Fibroblast of lung (primary cell): ENCODE data around the gene WRAP73. TPM values are rescaled to one million over a fixed set of nuclear protein-coding genes. Genes with fewer than 3 reads are reported as not detected.

Experiments
- DNase-seq, 2 donors: peaks; one replicate each; pipeline versions ENCODE4 v3.0.0 to v3.0.0-alpha.2; 2010; ENCODE audit warnings: low read depth in 2 of 2
- H2AFZ ChIP-seq: 2 replicates; pipeline ENCODE4 v1.5.1; 2012; ENCODE audit warnings: low read length, control low read depth, inconsistent platforms
- H3K27ac ChIP-seq: 2 replicates; pipeline ENCODE4 v1.5.1; 2011; ENCODE audit warnings: low read length, control low read depth; ENCODE audit not compliant: insufficient read depth
- H3K27me3 ChIP-seq: 2 replicates; pipeline ENCODE4 v1.5.1; 2011; ENCODE audit warnings: mild to moderate bottlenecking, low read length; ENCODE audit not compliant: control insufficient read depth, insufficient read depth
- H3K36me3 ChIP-seq: 2 replicates; pipeline ENCODE4 v1.5.1; 2011; ENCODE audit warnings: low read length; ENCODE audit not compliant: control insufficient read depth, insufficient read depth
- H3K4me1 ChIP-seq: 2 replicates; pipeline ENCODE4 v1.5.1; 2011; ENCODE audit warnings: low read length; ENCODE audit not compliant: control insufficient read depth, insufficient read depth; ENCODE audit errors: extremely low read depth
- H3K4me2 ChIP-seq: 2 replicates; pipeline ENCODE4 v1.5.1; 2011; ENCODE audit warnings: low read length, control low read depth; ENCODE audit not compliant: insufficient read depth; ENCODE audit errors: extremely low read depth
- H3K4me3 ChIP-seq, 4 experiments: fragments of 200-600 bp in 1 of 4; sonication (generic) in 1 of 4; replicated peaks in 1 of 4; 2 replicates each; pipeline ENCODE4 v1.5.1; 2011 to 2016; ENCODE audit warnings: low read length in 4 of 4, low read depth in 3 of 4, mild to moderate bottlenecking in 3 of 4, control low read depth in 2 of 4, inconsistent platforms in 1 of 4, mixed read lengths in 1 of 4; ENCODE audit not compliant: insufficient read depth in 1 of 4; ENCODE audit errors: control extremely low read depth in 1 of 4
- H3K79me2 ChIP-seq: 2 replicates; pipeline ENCODE4 v1.5.1; 2012; ENCODE audit warnings: mild to moderate bottlenecking, low read length, inconsistent platforms; ENCODE audit not compliant: control insufficient read depth, insufficient read depth
- H3K9ac ChIP-seq: 2 replicates; pipeline ENCODE4 v1.5.1; 2011; ENCODE audit warnings: mild to moderate bottlenecking, low read length, control low read depth; ENCODE audit not compliant: insufficient read depth
- H3K9me3 ChIP-seq: 2 replicates; pipeline ENCODE4 v1.5.1; 2012; ENCODE audit warnings: low read depth, low read length; ENCODE audit not compliant: control insufficient read depth, insufficient read depth
- H4K20me1 ChIP-seq: 2 replicates; pipeline ENCODE4 v1.5.1; 2011; ENCODE audit warnings: low read length; ENCODE audit not compliant: control insufficient read depth, insufficient read depth; ENCODE audit errors: extremely low read depth
- CTCF ChIP-seq, 2 donors: IDR thresholded peaks in 1 of 2; conservative IDR thresholded peaks in 1 of 2; 1 replicate in 1 of 2; 2 replicates in 1 of 2; pipeline ENCODE4 v1.5.1; 2011 to 2012; ENCODE audit warnings: low read length in 2 of 2, control low read depth in 1 of 2, inconsistent platforms in 1 of 2, low read depth in 1 of 2, mild to moderate bottlenecking in 1 of 2
- EZH2 ChIP-seq: IDR thresholded peaks from 2 replicates; pipeline ENCODE4 v1.5.1; 2012; ENCODE audit warnings: low read length, control low read depth, mild to moderate bottlenecking; ENCODE audit errors: missing control alignments
- polyA plus RNA-seq, 2 donors: library from polyadenylated mRNA; depleted of rRNA in 1 of 2; stranded (reverse) in 1 of 2; unstranded in 1 of 2; fragments of >200 nt; gene quantifications; 2 replicates each; pipeline ENCODE4 v1.2.1, GENCODE V29; 2011 to 2012; ENCODE audit warnings: missing spikeins in 1 of 2
- total RNA-seq: library from RNA; depleted of rRNA; stranded (reverse); fragments of >200 nt; gene quantifications from 2 replicates; pipeline ENCODE4 v1.2.1, GENCODE V29; 2014

WRAP73 gene
- total and polyA plus RNA-seq, 2 donors (not counting 1 experiment from before 2014, with no cell fraction given) = 12.0 to 15.0 TPM

- Histone ChIP-seq H3K27me3 (no peaks in the 10 kb centered on the region), H3K27ac (no peak overlapping the region), H4K20me1 (no peaks in the 10 kb centered on the region), H2AFZ (no peak overlapping the region), H3K79me2 (no peaks in the 10 kb centered on the region), H3K4me1 (no peaks in the 10 kb centered on the region), H3K4me2 (no peak overlapping the region), H3K9ac (no peak overlapping the region), H3K9me3 (no peaks in the 10 kb centered on the region), H3K36me3 (peaks cover 20% of the 10 kb centered on the region), H3K4me3 (no peak overlapping the region)
- TF ChIP-seq EZH2 = no peak
- TF ChIP-seq CTCF (conservative IDR thresholded peaks at IDR 0.05 in 1 of 2, IDR thresholded peaks at IDR 0.05 in 1 of 2; ENCODE audit: low read depth in 1 of 2, low read length in 2 of 2) = no peak
- DNase-seq = no peak
Observed at GRCh38 chr1:3631320-3632260, 18.3 kb downstream of the WRAP73 start.

- Histone ChIP-seq H3K36me3 (peaks cover 17% of the 10 kb centered on the region), H3K9ac (no peak overlapping the region)
Observed at GRCh38 chr1:3630914-3631313, 19.0 kb downstream of the WRAP73 start.

More at GRCh38 chr1:3630914-3631313, 19.0 kb downstream of the WRAP73 start:
- H3K9me3 ChIP-seq = no peaks in the 10 kb centered on the region
- no peak overlapping the region for H2AFZ ChIP-seq
- DNase-seq = no peak
- H3K79me2 ChIP-seq = no peaks in the 10 kb centered on the region
- H4K20me1 ChIP-seq = no peaks in the 10 kb centered on the region
- H3K4me2 ChIP-seq = no peak overlapping the region
- H3K27ac ChIP-seq = no peak overlapping the region
- no peak for TF ChIP-seq CTCF (conservative IDR thresholded peaks at IDR 0.05 in 1 of 2, IDR thresholded peaks at IDR 0.05 in 1 of 2; ENCODE audit: low read depth in 1 of 2, low read length in 2 of 2)
- no peak for TF ChIP-seq EZH2
- H3K4me1 ChIP-seq = no peaks in the 10 kb centered on the region
- H3K27me3 ChIP-seq = no peaks in the 10 kb centered on the region
- H3K4me3 ChIP-seq = no peak overlapping the region
